ENCODE results near the gene GPC6.

The GPC6 gene

GRCh38 chr13:93226623-93227279 lies at the start of gene GPC6 (continued):
- TF ChIP-seq, protein P1, sequence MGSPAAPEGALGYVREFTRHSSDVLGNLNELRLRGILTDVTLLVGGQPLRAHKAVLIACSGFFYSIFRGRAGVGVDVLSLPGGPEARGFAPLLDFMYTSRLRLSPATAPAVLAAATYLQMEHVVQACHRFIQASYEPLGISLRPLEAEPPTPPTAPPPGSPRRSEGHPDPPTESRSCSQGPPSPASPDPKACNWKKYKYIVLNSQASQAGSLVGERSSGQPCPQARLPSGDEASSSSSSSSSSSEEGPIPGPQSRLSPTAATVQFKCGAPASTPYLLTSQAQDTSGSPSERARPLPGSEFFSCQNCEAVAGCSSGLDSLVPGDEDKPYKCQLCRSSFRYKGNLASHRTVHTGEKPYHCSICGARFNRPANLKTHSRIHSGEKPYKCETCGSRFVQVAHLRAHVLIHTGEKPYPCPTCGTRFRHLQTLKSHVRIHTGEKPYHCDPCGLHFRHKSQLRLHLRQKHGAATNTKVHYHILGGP (tag by site-specific recombination; IDR thresholded peaks at IDR 0.05): no peak
- no peak for TF ChIP-seq ZNF830 (tag by site-specific recombination; IDR thresholded peaks at IDR 0.05; ENCODE audit: low read depth)
- TF ChIP-seq IKZF3 (tag by site-specific recombination; IDR thresholded peaks at IDR 0.05): peak; percentile 96
- no peak for TF ChIP-seq ZNF133 (tag by site-specific recombination; IDR thresholded peaks at IDR 0.05)
- TF ChIP-seq ZNF23 (tag by site-specific recombination; IDR thresholded peaks at IDR 0.05; ENCODE audit: borderline replicate concordance): no peak
- TF ChIP-seq ZFP3 (tag by site-specific recombination; IDR thresholded peaks at IDR 0.05; ENCODE audit: low read depth): no peak
- TF ChIP-seq EGR2 (tag by site-specific recombination; IDR thresholded peaks at IDR 0.05; ENCODE audit: low read depth): no peak
- TF ChIP-seq ZNF148 (tag by site-specific recombination; IDR thresholded peaks at IDR 0.05; ENCODE audit: borderline replicate concordance): no peak
- no peak for TF ChIP-seq ZSCAN18 (tag by site-specific recombination; IDR thresholded peaks at IDR 0.05)
- peak; percentile 92 for TF ChIP-seq ZBTB26 (tag by site-specific recombination; optimal IDR thresholded peaks at IDR 0.05)
- TF ChIP-seq ZNF510 (tag by site-specific recombination; IDR thresholded peaks at IDR 0.05; ENCODE audit: insufficient replicate concordance): no peak
- no peak for TF ChIP-seq ZNF785 (tag by site-specific recombination; IDR thresholded peaks at IDR 0.05)
- no peak for TF ChIP-seq ZNF433 (tag by site-specific recombination; IDR thresholded peaks at IDR 0.05; ENCODE audit: low read depth)
- no peak for TF ChIP-seq ZNF140 (tag by site-specific recombination; IDR thresholded peaks at IDR 0.05)
- peak; percentile 94 for TF ChIP-seq ZBTB6 (tag by site-specific recombination; IDR thresholded peaks at IDR 0.05)
- no peak for TF ChIP-seq ZNF677 (tag by site-specific recombination; IDR thresholded peaks at IDR 0.05)
- TF ChIP-seq SP2 (tag by site-specific recombination; IDR thresholded peaks at IDR 0.05): peak; percentile 48
- no peak for TF ChIP-seq ZFHX2 (tag by site-specific recombination; conservative IDR thresholded peaks at IDR 0.05)
- TF ChIP-seq, protein P2, sequence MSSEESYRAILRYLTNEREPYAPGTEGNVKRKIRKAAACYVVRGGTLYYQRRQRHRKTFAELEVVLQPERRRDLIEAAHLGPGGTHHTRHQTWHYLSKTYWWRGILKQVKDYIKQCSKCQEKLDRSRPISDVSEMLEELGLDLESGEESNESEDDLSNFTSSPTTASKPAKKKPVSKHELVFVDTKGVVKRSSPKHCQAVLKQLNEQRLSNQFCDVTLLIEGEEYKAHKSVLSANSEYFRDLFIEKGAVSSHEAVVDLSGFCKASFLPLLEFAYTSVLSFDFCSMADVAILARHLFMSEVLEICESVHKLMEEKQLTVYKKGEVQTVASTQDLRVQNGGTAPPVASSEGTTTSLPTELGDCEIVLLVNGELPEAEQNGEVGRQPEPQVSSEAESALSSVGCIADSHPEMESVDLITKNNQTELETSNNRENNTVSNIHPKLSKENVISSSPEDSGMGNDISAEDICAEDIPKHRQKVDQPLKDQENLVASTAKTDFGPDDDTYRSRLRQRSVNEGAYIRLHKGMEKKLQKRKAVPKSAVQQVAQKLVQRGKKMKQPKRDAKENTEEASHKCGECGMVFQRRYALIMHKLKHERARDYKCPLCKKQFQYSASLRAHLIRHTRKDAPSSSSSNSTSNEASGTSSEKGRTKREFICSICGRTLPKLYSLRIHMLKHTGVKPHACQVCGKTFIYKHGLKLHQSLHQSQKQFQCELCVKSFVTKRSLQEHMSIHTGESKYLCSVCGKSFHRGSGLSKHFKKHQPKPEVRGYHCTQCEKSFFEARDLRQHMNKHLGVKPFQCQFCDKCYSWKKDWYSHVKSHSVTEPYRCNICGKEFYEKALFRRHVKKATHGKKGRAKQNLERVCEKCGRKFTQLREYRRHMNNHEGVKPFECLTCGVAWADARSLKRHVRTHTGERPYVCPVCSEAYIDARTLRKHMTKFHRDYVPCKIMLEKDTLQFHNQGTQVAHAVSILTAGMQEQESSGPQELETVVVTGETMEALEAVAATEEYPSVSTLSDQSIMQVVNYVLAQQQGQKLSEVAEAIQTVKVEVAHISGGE (tag by site-specific recombination; conservative IDR thresholded peaks at IDR 0.05; ENCODE audit: low read depth): peak; percentile 93
- TF ChIP-seq ZNF26 (tag by site-specific recombination; IDR thresholded peaks at IDR 0.05): no peak
- no peak for TF ChIP-seq ZNF654 (tag by site-specific recombination; IDR thresholded peaks at IDR 0.05; ENCODE audit: low read depth)
- peak; percentile 95 for TF ChIP-seq ZNF362 (tag by site-specific recombination; IDR thresholded peaks at IDR 0.05)
- no peak for TF ChIP-seq ZNF423 (tag by site-specific recombination; IDR thresholded peaks at IDR 0.05)
- TF ChIP-seq ZIC2 (tag by site-specific recombination; IDR thresholded peaks at IDR 0.05): no peak; the same call in 1 of the 2 replicates
- no peak for TF ChIP-seq BCL11B (tag by site-specific recombination; IDR thresholded peaks at IDR 0.05; ENCODE audit: low read depth)
